GM12874 (cell line): ENCODE results near the gene CAND2.

Experiments
- CTCF ChIP-seq: IDR thresholded peaks from 2 replicates; pipeline ENCODE4 v1.5.1; 2011; ENCODE audit warnings: low read depth, mild to moderate bottlenecking, control low read depth, low read length, moderate library complexity; ENCODE audit not compliant: insufficient read depth

CAND2 gene

GRCh38 chr3:12835052-12835665 is 38.7 kb downstream of the CAND2 start:
- no peak for TF ChIP-seq CTCF

- TF ChIP-seq CTCF, result no peak
These were observed 41.0 kb downstream of the CAND2 start for GRCh38 chr3:12837295-12837986.

- TF ChIP-seq CTCF, result no peak
These were observed 41.9 kb downstream of the CAND2 start for GRCh38 chr3:12838179-12838965.

- no peak for TF ChIP-seq CTCF
These were observed 42.9 kb downstream of the CAND2 start for GRCh38 chr3:12839156-12839946.

GRCh38 chr3:12840591-12841148 is 44.2 kb downstream of the CAND2 start:
- TF ChIP-seq CTCF, result no peak

GRCh38 chr3:12841149-12841969 is 44.9 kb downstream of the CAND2 start, which contains the start of gene RPL32:
RPL32 (minus strand) TSS chr3:12841565; CDS start chr3:12840237, 1,328 bp downstream.
- TF ChIP-seq CTCF, result peak; percentile 63
